ENCODE measurements around the gene MFSD12.

The MFSD12 gene

DNA sequence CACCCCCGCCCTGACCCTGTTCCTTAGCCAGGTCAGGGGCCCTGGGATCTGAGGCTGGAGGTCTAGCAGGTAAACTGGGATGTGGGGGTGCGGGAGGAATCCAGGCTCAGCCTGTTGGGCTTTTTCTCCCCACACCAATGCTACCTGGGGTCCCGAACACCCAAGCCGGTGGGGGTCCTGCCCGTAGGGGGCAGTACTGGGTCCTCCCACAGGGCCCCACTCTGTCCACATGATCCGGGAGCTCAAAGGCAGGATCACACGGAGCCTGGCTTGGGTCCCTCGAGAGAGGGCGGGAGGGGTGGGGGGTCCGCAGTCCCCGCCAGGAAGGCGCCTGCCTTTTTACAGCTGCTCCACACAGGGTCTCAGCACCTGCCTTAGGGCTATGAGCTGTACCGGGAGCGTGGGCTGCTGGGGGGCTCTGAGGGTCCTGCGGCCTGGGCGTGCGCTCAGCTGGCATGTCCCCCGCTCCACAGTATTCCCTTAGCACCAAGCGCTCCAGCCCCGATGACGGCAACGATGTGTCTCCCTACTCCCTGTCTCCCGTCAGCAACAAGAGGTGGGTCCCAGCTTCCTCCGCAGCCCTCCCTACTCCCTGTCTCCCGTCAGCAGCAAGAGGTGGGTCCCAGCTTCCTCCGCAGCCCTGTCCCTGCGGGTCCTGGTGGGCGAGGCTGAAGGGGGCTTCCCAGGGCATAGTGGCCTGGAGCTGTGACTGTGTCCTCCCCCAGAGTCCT, 30.7 kb downstream of the MFSD12 start:
- H2AFZ ChIP-seq (ENCODE audit: low read depth, low read length), result no peak overlapping the region
- H3K9me3 ChIP-seq (ENCODE audit: low read length), result no peaks in the 10 kb centered on the region
- H3K27me3 ChIP-seq (ENCODE audit: insufficient read depth, low read length), result no peaks in the 10 kb centered on the region
- H3K4me1 ChIP-seq (ENCODE audit: insufficient read depth, low read length), result no peaks in the 10 kb centered on the region
- H3K36me3 ChIP-seq (ENCODE audit: insufficient read depth, low read length), result peaks cover 57% of the 10 kb centered on the region
- H3K4me3 ChIP-seq (ENCODE audit: low read length), result no peak overlapping the region

DNA sequence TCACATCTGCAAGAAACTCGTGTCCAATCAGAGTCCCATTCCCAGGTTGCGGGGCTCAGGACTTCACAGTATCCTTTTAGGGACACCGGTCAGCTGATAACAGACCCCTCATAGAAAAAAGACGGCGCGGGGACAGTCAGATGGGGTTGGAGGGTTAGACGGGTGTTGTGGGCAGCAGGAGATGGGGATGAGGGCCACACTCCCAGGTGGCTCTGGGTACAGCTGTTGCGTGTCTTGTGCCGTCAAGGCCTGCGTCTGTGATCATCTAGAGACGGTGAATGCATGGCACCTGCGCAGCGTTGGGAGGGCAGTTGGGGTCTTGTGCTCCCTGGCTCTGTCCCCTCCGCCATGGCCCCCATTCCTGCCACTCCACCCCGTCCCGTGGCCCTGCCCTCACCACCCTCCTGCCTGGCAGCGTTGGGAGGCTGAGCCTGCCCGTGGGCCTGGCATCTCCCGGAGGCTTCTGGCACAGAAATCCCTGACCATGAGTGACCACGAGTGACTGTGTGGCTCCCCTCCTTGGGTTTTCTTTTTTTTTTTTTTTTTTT, 32.4 kb downstream of the MFSD12 start:
- Histone ChIP-seq H3K4me3 (ENCODE audit: low read length) (no peak overlapping the region), H3K4me1 (ENCODE audit: insufficient read depth, low read length) (no peaks in the 10 kb centered on the region), H3K9me3 (ENCODE audit: low read length) (no peaks in the 10 kb centered on the region), H2AFZ (ENCODE audit: low read depth, low read length) (no peak overlapping the region), H3K36me3 (ENCODE audit: insufficient read depth, low read length) (peaks cover 55% of the 10 kb centered on the region), H3K27me3 (ENCODE audit: insufficient read depth, low read length) (no peaks in the 10 kb centered on the region)

DNA sequence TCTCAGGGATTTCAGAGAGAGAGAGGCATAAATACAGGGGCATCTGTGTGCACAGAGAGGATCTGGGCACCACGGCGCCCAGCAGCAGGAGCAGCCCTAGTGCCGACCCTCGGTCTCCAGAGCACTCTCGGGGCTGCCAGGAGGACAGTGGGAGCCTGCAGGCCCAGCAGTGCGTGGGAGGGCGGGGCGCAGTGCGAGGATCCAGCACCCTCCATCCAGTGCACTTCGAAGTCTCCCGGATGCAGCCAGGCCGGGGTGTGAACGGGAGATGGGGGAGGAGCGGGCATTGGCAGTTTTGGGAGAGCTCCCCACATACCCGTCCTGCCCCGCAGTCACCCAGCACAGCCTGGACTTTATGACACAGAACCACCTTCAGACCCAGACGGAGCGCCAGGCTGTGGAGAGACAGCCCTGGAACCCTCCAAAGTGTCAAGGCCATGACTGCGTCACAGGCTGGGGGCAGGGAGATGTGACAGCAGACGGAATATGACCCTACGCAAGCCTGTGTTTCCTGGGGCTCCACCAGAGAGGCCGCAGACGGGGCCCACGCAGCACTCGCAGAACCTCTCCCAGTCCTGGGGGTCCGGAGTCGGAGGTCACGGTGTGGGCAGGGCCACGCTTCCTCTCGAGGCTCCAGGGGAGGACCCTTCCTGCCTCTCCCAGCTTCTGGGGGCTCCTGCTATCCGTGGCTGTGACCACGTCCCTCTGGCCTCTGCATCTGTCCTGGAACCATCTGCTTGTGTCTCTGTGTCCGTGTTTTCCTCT, 33.1 kb downstream of the MFSD12 start:
- Histone ChIP-seq H3K27me3 (ENCODE audit: insufficient read depth, low read length) (no peaks in the 10 kb centered on the region), H3K36me3 (ENCODE audit: insufficient read depth, low read length) (peaks cover 62% of the 10 kb centered on the region), H2AFZ (ENCODE audit: low read depth, low read length) (no peak overlapping the region), H3K4me3 (ENCODE audit: low read length) (no peak overlapping the region), H3K9me3 (ENCODE audit: low read length) (no peaks in the 10 kb centered on the region), H3K4me1 (ENCODE audit: insufficient read depth, low read length) (no peaks in the 10 kb centered on the region)

GRCh38 chr19:3523361-3524077, 33.9 kb downstream of the MFSD12 start:
- peaks cover 69% of the 10 kb centered on the region for H3K36me3 ChIP-seq (ENCODE audit: insufficient read depth, low read length)
- no peak overlapping the region for H2AFZ ChIP-seq (ENCODE audit: low read depth, low read length)
- no peaks in the 10 kb centered on the region for H3K27me3 ChIP-seq (ENCODE audit: insufficient read depth, low read length)
- no peaks in the 10 kb centered on the region for H3K4me1 ChIP-seq (ENCODE audit: insufficient read depth, low read length)
- H3K4me3 ChIP-seq (ENCODE audit: low read length), result no peak overlapping the region
- no peaks in the 10 kb centered on the region for H3K9me3 ChIP-seq (ENCODE audit: low read length)

GRCh38 chr19:3522421-3523360, 34.7 kb downstream of the MFSD12 start:
- peaks cover 66% of the 10 kb centered on the region for H3K36me3 ChIP-seq (ENCODE audit: insufficient read depth, low read length)
- no peaks in the 10 kb centered on the region for H3K9me3 ChIP-seq (ENCODE audit: low read length)

GRCh38 chr19:3521104-3521445, 36.3 kb downstream of the MFSD12 start:
- Histone ChIP-seq H2AFZ (ENCODE audit: low read depth, low read length) (no peak overlapping the region), H3K4me1 (ENCODE audit: insufficient read depth, low read length) (no peaks in the 10 kb centered on the region), H3K36me3 (ENCODE audit: insufficient read depth, low read length) (peaks cover 58% of the 10 kb centered on the region)

More at GRCh38 chr19:3522421-3523360, 34.7 kb downstream of the MFSD12 start:
- Histone ChIP-seq H3K4me1 (ENCODE audit: insufficient read depth, low read length) (no peaks in the 10 kb centered on the region), H3K4me3 (ENCODE audit: low read length) (no peak overlapping the region), H2AFZ (ENCODE audit: low read depth, low read length) (no peak overlapping the region), H3K27me3 (ENCODE audit: insufficient read depth, low read length) (no peaks in the 10 kb centered on the region)

GRCh38 chr19:3520166-3521103, 37.0 kb downstream of the MFSD12 start:
- H3K27me3 ChIP-seq (ENCODE audit: insufficient read depth, low read length), result no peaks in the 10 kb centered on the region
- H3K36me3 ChIP-seq (ENCODE audit: insufficient read depth, low read length), result peaks cover 56% of the 10 kb centered on the region
- H3K4me3 ChIP-seq (ENCODE audit: low read length), result no peak overlapping the region
- H2AFZ ChIP-seq (ENCODE audit: low read depth, low read length), result no peak overlapping the region
- no peaks in the 10 kb centered on the region for H3K9me3 ChIP-seq (ENCODE audit: low read length)
- no peaks in the 10 kb centered on the region for H3K4me1 ChIP-seq (ENCODE audit: insufficient read depth, low read length)

More at GRCh38 chr19:3521104-3521445, 36.3 kb downstream of the MFSD12 start:
- no peaks in the 10 kb centered on the region for H3K27me3 ChIP-seq (ENCODE audit: insufficient read depth, low read length)
- no peak overlapping the region for H3K4me3 ChIP-seq (ENCODE audit: low read length)
- no peaks in the 10 kb centered on the region for H3K9me3 ChIP-seq (ENCODE audit: low read length)

GRCh38 chr19:3519126-3519525, 38.3 kb downstream of the MFSD12 start:
- H3K27me3 ChIP-seq (ENCODE audit: insufficient read depth, low read length), result no peaks in the 10 kb centered on the region
- H3K36me3 ChIP-seq (ENCODE audit: insufficient read depth, low read length), result peaks cover 45% of the 10 kb centered on the region
- H3K4me1 ChIP-seq (ENCODE audit: insufficient read depth, low read length), result no peaks in the 10 kb centered on the region
- no peak overlapping the region for H2AFZ ChIP-seq (ENCODE audit: low read depth, low read length)
- H3K9me3 ChIP-seq (ENCODE audit: low read length), result no peaks in the 10 kb centered on the region
- H3K4me3 ChIP-seq (ENCODE audit: low read length), result no peak overlapping the region

DNA sequence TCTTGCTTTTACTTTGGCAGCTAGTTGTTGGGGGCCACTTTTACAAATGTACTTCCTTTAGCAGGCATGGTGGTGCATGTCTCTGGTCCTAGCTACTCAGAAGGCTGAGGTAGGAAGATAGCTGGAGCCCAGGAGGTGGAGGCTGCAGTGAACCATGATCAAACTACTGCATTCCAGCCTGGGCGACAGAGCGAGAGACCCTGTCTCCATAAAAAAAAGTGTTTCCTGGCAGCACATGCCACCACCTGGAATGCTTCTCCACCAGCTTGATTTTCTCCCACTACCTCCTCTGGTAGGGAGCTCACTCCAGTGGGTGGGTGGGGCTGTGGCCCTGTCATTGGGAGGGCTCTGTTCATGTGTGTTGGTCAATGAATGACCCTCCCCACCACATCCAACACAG, 38.7 kb downstream of the MFSD12 start:
- H3K27me3 ChIP-seq (ENCODE audit: insufficient read depth, low read length), result no peaks in the 10 kb centered on the region
- no peak overlapping the region for H3K4me3 ChIP-seq (ENCODE audit: low read length)
- no peak overlapping the region for H2AFZ ChIP-seq (ENCODE audit: low read depth, low read length)
- peaks cover 44% of the 10 kb centered on the region for H3K36me3 ChIP-seq (ENCODE audit: insufficient read depth, low read length)
- no peaks in the 10 kb centered on the region for H3K4me1 ChIP-seq (ENCODE audit: insufficient read depth, low read length)
- H3K9me3 ChIP-seq (ENCODE audit: low read length), result no peaks in the 10 kb centered on the region

DNA sequence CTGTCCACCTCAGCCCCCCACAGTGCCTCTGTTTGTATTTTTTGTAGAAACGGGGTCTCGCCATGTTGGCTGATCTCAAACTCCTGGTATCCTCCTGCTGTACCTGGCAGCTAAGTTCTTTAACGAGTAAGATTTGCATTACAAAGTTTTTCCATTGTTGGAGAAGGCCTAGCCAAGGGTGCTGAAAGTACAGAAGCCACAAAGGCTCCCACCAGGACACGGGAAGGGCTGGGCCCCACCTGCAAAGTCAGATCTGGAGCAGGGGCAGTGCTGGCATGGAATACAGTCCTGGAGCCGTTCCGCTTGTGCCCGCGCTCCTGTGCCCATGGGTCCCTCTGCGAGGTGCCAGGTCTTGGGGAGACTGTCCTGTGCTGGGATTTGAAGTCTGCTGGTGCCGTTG, 39.1 kb downstream of the MFSD12 start:
- H3K4me3 ChIP-seq (ENCODE audit: low read length), result no peak overlapping the region
- H3K36me3 ChIP-seq (ENCODE audit: insufficient read depth, low read length), result peaks cover 43% of the 10 kb centered on the region
- no peak overlapping the region for H2AFZ ChIP-seq (ENCODE audit: low read depth, low read length)
- H3K27me3 ChIP-seq (ENCODE audit: insufficient read depth, low read length), result no peaks in the 10 kb centered on the region
- H3K9me3 ChIP-seq (ENCODE audit: low read length), result no peaks in the 10 kb centered on the region
- H3K4me1 ChIP-seq (ENCODE audit: insufficient read depth, low read length), result no peaks in the 10 kb centered on the region

- Histone ChIP-seq H3K4me1 (ENCODE audit: insufficient read depth, low read length) (no peaks in the 10 kb centered on the region), H3K27me3 (ENCODE audit: insufficient read depth, low read length) (no peaks in the 10 kb centered on the region), H3K9me3 (ENCODE audit: low read length) (no peaks in the 10 kb centered on the region), H3K36me3 (ENCODE audit: insufficient read depth, low read length) (peaks cover 43% of the 10 kb centered on the region), H2AFZ (ENCODE audit: low read depth, low read length) (no peak overlapping the region), H3K4me3 (ENCODE audit: low read length) (no peak overlapping the region)
These were observed 39.7 kb downstream of the MFSD12 start for GRCh38 chr19:3517638-3518037.

All from neuron (in vitro differentiated cells).